NCI-H2107 treated with DMSO at 0.1 percent for 48 hours (cell line): ENCODE measurements around the gene NOL6.
"Not testable (repeated sequence)": the region's sequence is repeated elsewhere in the genome, so short reads cannot be mapped to it uniquely, and the experiment has no call there.

Source experiments
- DNase-seq: peaks from one replicate; lab custom pipeline; 2025; ENCODE audit not compliant: unreplicated experiment; lab: John Stamatoyannopoulos, UW

Gene NOL6

DNA sequence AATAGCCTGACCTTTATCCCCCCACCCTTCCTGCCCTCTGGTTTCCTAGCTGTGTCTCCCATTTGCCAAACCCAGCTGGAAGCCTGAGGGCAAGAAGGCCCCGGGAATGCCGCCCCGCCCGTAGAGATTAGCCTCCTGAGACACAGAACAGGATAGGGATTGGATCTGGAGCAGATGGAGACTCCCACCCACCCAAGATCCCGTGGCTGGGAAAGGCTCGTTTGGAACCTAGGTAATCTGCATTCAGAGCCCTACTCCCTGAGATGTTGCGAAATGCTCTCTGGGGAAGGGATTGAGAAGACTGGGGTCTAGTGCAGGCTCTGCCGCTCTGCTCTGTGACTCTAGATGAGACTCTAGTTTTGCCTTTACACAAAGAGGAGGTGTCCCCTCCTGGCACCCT lies 37.3 kb downstream of the NOL6 start:
- no peak for DNase-seq

DNA sequence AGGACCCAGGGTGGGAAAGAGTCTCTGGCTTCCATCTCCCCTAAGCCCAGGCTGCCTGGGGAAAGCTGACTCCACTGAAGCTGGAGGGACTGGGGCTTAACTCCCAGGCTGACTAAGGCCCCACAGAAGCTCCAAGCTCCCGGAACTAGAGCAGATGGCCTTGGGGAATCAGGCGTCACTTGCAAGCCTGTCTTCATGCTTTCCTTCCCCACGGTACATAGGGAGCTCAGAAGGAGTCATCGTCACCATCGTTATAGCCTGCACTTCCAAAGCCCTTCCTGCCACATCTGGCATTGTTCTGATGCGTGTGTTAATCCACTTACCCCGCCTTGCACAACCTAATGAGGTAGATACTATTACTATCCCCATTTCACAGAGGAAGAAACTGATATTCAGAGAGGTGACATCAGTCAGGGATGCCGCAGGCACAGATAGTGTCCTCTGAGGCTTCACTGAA lies 37.9 kb downstream of the NOL6 start:
- DNase-seq, result no peak

DNA sequence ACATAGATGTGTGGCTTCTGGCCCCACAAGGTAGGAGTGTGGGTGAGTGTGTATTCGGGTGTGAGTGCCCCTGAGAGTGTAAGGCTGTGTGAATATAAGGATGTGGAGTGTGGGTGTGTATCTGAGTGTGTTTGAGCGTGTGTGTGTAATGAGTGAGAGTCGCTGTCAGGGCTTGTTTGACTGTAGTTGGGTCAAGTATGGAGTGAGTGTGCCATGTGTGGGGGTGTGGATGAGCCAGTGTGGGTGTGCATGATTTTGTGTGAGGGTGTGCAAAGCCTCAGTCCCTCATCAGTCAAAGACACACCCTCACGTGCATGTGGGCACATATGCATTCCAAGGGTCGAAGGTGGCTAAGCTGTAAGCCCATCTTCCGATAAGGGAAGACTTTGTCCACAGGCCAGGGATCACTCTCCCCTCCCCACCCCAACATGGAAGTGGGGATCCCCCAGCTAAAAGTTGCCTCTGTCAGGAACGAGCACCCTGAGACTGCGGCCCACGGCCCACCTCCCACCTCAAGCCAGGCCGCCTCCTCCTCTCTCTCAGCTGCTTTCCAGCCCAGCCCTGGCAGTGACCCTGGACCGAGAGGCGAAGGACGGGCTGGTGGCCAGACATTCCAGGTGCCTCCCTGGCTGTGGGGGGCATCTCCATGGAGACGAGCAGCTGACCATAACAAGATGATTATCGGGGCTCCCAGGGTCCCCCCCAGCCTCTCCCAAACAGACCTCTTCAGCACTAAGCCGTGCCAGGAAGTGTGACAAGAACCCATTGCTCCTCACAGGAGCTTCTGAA lies 39.2 kb downstream of the NOL6 start:
- DNase-seq, result no peak

GRCh38 chr9:33433871-33434270 lies 39.9 kb downstream of the NOL6 start:
- no peak for DNase-seq

DNA sequence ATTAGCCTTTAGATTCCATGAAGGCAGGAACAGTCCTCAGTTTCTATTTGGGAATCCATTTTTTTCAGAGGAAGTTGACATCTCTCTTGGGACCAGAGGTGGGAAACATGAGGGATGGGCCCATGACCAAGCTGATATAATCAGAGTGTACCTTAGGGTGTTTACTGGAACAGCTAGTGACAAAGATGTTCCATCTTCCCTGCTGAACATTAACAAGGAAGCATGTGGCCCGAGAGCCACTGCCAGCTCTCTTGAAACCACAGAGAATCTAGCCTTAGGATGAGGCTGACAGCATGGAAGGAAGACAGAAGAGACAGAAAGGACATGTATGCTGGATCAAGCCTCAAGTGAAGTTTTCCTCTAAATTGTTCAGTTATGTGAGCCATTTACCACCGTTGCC lies 42.3 kb downstream of the NOL6 start:
- no peak for DNase-seq

DNA sequence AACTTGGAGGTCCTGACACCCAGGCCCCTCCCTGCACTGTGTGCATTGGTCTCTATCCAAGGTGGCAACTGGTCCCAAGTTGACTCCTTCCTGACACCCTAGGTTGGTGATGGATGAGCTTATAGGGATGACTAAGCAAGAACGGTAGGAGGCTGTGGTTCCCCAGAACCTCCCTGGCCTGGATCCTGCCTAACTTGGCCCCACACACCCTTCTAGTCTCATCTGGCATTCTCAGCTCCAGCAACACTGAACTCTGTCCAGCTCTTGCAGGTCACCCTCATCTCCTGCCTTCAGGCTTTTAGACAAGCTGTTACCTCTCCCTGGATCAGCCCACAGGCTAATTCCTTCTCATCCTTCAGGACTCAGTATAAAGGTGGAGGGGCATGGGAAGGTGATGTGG lies 42.8 kb downstream of the NOL6 start:
- no peak for DNase-seq

DNA sequence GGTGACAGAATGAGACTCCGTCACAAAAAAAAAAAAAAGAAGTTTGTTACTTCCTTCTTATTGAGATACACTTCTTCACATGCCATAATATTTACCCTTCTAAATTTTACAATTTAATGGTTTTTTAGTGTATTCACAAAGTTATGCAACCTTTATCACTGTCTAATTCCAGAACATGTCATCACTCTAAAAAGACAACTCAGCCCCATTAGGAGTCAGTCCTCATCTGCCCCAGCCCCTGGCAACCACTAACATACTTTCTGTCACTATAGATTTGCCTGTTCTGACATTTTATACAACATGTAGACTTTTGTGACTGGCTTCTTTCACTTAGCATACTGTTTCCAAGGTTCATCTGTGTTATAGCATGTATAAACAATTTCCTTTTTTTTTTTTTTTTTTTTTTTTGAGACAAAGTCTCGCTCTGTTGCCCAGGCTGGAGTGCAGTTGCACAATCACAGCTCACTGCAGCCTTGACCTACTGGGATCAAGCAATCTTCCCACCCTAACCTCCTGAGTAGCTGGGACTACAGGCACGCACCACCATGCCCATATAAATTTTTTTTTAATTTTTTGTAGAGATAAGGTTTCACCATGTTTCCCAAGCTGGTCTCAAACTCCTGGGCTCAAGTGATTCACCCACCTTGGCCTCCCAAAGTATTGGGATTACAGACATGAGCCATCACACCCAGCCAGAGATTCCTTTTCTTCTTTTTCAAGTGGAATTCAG lies 44.3 kb downstream of the NOL6 start:
- DNase-seq, result no peak

GRCh38 chr9:33426843-33427293 lies 46.9 kb downstream of the NOL6 start:
- DNase-seq, result no peak

DNA sequence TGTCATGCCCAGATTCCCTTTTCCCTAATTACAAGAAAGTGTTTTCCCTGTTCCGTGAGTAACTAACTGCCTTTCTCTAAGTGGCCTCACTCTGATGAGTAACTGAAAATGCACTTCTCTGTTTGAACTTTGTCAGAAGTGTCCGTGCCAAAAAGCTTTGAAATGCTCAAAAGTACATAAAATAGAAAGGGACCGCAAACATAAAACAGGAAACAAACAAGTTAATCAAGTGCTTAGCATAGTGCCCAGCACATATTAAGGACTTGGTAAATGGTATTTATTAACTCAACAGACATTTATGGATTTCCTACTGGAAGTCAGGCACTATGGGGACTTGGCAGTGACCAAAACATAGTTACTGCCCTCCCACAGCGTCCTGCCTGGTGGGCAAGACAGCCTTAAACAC lies 48.6 kb downstream of the NOL6 start:
- no peak for DNase-seq

DNA sequence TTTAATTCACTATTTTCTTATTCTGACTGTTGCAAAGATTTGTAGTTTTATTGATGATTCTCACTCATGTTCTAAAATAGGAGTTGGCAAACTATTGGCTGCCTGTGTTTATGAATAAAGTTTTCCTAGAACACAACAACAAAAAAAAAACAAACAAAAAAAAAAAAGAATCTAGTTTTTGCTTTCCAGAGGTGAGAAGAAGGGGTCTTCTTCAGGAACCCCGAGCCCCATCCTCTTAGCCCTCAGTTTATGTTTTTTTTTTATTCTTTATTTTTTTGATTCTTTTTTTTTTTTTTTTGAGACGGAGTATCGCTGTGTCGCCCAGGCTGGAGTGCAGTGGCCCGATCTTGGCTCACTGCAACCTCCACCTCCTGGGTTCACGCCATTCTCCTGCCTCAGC lies 49.2 kb downstream of the NOL6 start:
- DNase-seq, result not testable (repeated sequence)

DNA sequence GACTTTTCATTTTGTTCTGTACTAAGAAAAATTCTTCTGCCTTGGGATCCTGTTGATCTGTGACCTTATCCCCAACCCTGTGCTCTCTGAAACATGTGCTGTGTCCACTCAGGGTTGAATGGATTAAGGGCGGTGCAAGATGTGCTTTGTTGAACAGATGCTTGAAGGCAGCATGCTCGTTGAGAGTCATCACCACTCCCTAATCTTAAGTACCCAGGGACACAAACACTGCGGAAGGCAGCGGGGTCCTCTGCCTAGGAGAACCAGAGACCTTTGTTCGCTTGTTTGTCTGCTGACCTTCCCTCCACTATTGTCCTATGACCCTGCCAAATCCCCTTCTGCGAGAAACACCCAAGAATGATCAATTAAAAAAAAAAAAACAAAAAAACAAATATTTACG lies 49.7 kb downstream of the NOL6 start:
- DNase-seq, result not testable (repeated sequence)

DNA sequence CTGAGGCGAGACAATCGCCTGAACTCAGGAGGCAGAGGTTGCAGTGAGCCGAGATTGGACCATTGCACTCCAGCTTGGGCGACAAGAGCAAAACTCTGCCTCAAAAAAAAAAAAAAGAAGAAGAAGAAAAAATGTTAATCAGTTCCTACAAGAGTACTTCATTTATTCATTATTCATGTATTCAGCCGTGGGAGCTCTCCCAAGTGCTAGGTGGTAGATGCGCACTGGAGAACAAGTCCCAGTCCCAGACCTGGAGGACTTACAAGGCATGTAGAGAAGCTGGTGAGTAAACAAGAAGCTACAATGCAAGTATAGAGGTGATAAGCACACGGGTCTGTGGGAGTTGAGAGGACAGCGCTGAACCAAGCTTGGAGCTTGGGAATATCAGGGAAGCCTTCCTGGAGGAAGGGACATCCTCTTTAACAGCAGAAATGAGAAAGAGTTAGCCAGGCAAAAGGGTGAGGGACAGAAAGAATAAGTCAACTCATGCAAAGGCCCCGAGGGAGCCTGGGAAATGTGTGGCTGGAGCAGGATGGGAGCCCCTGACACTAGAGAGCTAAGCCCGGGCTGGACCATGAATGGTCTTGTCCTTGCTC lies 53.9 kb downstream of the NOL6 start:
- no peak for DNase-seq

DNA sequence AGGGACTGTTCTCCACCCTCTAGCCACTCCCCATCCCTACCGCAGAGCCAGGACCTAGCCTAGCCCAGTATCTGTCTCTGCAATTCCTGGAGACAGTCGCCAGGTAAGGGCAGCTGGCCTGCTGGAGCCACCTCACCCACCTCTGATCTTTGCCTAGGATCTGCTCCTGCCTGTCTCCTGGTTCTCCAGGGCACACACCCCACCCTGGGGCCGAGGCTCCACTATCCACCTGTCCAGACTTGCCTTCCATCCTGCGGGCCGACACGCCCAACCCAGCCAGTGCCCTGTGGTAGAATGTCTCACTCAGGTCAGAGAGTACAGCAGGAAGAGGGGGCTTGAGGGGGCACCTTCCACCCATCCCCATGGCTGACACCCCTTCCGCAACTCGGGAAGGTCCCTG lies 55.6 kb downstream of the NOL6 start:
- DNase-seq, result no peak

GRCh38 chr9:33416996-33417395 lies 56.7 kb downstream of the NOL6 start:
- DNase-seq, result no peak

DNA sequence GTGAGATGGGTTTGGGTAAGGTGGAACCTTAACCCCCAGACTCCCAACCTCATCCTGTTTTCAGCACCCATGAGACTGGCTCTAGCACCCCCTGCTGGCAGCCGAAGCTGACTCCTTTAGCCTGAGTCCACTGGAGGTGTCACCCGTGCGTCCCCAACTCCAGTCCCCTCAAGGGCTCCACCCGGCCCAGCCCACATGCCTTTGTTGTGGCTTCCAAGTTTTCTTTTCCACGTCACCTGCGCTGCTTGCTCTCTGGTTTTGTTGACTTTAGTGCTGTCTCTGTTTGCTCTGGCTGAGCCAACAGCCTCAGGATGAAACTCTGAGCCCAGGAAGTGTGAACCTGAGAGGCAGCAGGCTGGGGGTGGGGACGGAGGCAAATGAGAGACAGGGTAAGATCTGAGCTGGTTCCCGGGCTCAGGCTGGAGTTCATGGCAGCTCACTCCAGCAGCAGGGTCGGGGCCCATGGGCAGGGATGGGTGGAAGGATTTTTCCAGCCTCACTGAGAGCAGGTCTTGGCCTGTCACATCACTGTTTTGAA lies 58.2 kb downstream of the NOL6 start:
- DNase-seq, result peak; percentile 18

DNA sequence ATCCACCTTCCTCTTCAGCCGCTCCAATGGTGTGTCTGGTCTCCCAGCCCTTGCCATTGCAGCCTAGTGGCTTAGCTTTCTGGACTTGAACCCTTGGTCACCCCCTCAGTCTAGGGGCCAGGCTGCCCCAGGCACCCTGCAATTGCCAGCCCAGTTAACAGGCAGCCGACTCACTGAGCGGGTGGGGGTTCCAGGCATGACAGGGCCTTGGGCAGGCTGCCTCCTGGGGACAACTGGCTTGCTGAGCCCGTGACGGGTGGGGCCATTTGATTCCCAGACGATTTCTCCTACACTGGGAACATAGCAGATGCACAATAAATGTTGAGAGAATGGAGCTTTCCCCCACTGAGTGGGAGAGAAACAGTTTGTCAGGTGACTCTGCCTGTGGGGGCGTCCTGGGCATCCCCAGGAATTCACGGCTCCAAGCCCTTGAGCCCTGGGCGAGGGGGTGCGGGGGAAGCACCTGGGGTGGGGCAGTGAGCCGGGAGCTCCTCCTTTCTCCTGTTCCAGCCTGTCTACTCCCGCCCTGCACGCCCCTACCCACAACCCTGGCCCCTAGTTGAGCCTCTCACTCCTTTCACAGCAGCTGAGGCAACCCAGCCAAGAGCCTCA lies 58.7 kb downstream of the NOL6 start:
- no peak for DNase-seq

GRCh38 chr9:33414268-33414667 lies 59.5 kb downstream of the NOL6 start:
- DNase-seq, result no peak
